HG03280 (cell line): ENCODE data around the gene TENM4.
"Not testable (repeated sequence)": the region's sequence is repeated elsewhere in the genome, so short reads cannot be mapped to it uniquely, and the experiment has no call there.

ENCODE experiments used
- ATAC-seq: cut with Tn5 transposase; IDR thresholded peaks from one replicate; pipeline ENCODE4 v1.9.1; 2021; ENCODE audit warnings: mild to moderate bottlenecking, moderate library complexity; ENCODE audit not compliant: unreplicated experiment

Gene TENM4

GRCh38 chr11:78833237-78833636 is 607.6 kb downstream of the TENM4 start:
- ATAC-seq: no peak

GRCh38 chr11:78832226-78832947 is 608.4 kb downstream of the TENM4 start:
- ATAC-seq: no peak

GRCh38 chr11:78831571-78831970 is 609.3 kb downstream of the TENM4 start:
- no peak for ATAC-seq

- ATAC-seq: no peak
Observed at GRCh38 chr11:78830277-78830819, 610.5 kb downstream of the TENM4 start.

GRCh38 chr11:78829146-78829545 is 611.7 kb downstream of the TENM4 start:
- no peak for ATAC-seq

GRCh38 chr11:78828676-78829075 is 612.2 kb downstream of the TENM4 start:
- no peak for ATAC-seq

- ATAC-seq: not testable (repeated sequence)
Observed at GRCh38 chr11:78827291-78827690, 613.5 kb downstream of the TENM4 start.

- no peak for ATAC-seq
Observed at GRCh38 chr11:78825591-78826020, 615.2 kb downstream of the TENM4 start.

- ATAC-seq: no peak
Observed at GRCh38 chr11:78823588-78823987, 617.2 kb downstream of the TENM4 start.

- ATAC-seq: no peak
Observed at GRCh38 chr11:78822931-78823423, 617.9 kb downstream of the TENM4 start.

- no peak for ATAC-seq
Observed at GRCh38 chr11:78821371-78822306, 619.2 kb downstream of the TENM4 start.

- ATAC-seq: no peak
Observed at GRCh38 chr11:78820741-78821140, 620.1 kb downstream of the TENM4 start.

- no peak for ATAC-seq
Observed at GRCh38 chr11:78818201-78818600, 622.6 kb downstream of the TENM4 start.

- ATAC-seq: no peak
Observed at GRCh38 chr11:78815831-78816230, 625.0 kb downstream of the TENM4 start.

GRCh38 chr11:78812513-78813293 is 628.1 kb downstream of the TENM4 start:
- no peak for ATAC-seq

- no peak for ATAC-seq
Observed at GRCh38 chr11:78810559-78811009, 630.2 kb downstream of the TENM4 start.

GRCh38 chr11:78809931-78810541 is 630.8 kb downstream of the TENM4 start:
- ATAC-seq: no peak

GRCh38 chr11:78808923-78809322 is 631.9 kb downstream of the TENM4 start:
- no peak for ATAC-seq

- ATAC-seq: no peak
Observed at GRCh38 chr11:78807351-78807750, 633.5 kb downstream of the TENM4 start.
